HCT116 (cell line): ENCODE measurements around the gene PDK2. TPM values are rescaled to one million over a fixed set of nuclear protein-coding genes. Genes with fewer than 3 reads are reported as not detected.

Experiments
- ATAC-seq: fragments of 200-7000 bp; cut with Tn5 transposase; 2 replicates; pipeline ENCODE4 v1.9.1; 2020; ENCODE audit warnings: mild to moderate bottlenecking, moderate library complexity
- BruUV-seq: library from RNA; stranded (reverse); fragments of 400-500 nt; replicated peaks from 2 replicates; lab custom pipeline; 2021; lab: Mats Ljungman, UMichigan
- CTCF ChIA-PET: fragments of 300-600 bp; sonication (Branson Sonifier 250); formaldehyde crosslinking; loops from one replicate; lab custom pipeline; 2021; ENCODE audit warnings: antibody characterized with exemption; lab: Charles Lee
- POLR2A ChIA-PET: fragments of 300-600, 350-600 bp; sonication (Branson Sonifier 250); formaldehyde crosslinking; loops from one replicate; lab custom pipeline; 2021; ENCODE audit warnings: antibody characterized with exemption; lab: Charles Lee
- RAD21 ChIA-PET, 2 experiments: fragments of 300-600 bp; sonication (Branson Sonifier 250); formaldehyde crosslinking; loops; one replicate each; lab custom pipeline; 2023; ENCODE audit warnings: low total read pairs in 2 of 2; ENCODE audit not compliant: uncharacterized antibody in 2 of 2, unreplicated experiment in 2 of 2, low non-redundant PET in 1 of 2; lab: Charles Lee
- DNase-seq: peaks from one replicate; pipeline ENCODE4 v3.0.0-alpha.2; 2010; ENCODE audit warnings: low read depth, low spot score
- H2AFZ ChIP-seq: fragments of 200-600 bp; shearing (Covaris generic), sonication (generic); 2 replicates; pipeline ENCODE4 v1.6.1; 2017; ENCODE audit warnings: low read depth, mixed run types, mixed read lengths, antibody characterized with exemption, low read length; ENCODE audit not compliant: poor library complexity, severe bottlenecking
- H3K27ac ChIP-seq: 2 replicates; pipeline ENCODE4 v1.5.1; 2012; ENCODE audit warnings: low read depth, low read length
- H3K27me3 ChIP-seq: fragments of 200-600 bp; sonication (generic); 2 replicates; pipeline ENCODE4 v1.6.1; 2016; ENCODE audit warnings: mixed run types, low read length, mixed read lengths; ENCODE audit not compliant: insufficient read depth
- H3K36me3 ChIP-seq, 2 experiments: fragments of 200-500 bp in 1 of 2; fragments of 200-600 bp in 1 of 2; sonication (Bioruptor generic) in 1 of 2; sonication (generic) in 1 of 2; 2 replicates each; pipeline versions ENCODE4 v1.5.1 to v1.6.1; 2014 to 2016; ENCODE audit warnings: low read length in 2 of 2, inconsistent platforms in 1 of 2, mixed read lengths in 1 of 2, mixed run types in 1 of 2; ENCODE audit not compliant: insufficient read depth in 2 of 2, control insufficient read depth in 1 of 2
- H3K4me1 ChIP-seq, 2 experiments: fragments of 200-600 bp in 1 of 2; sonication (generic) in 1 of 2; 2 replicates each; pipeline versions ENCODE4 v1.5.1 to v1.6.1; 2012 to 2017; ENCODE audit warnings: low read length in 2 of 2, inconsistent platforms in 1 of 2, mild to moderate bottlenecking in 1 of 2, mixed read lengths in 1 of 2, mixed run types in 1 of 2, moderate library complexity in 1 of 2; ENCODE audit not compliant: insufficient read depth in 2 of 2, control insufficient read depth in 1 of 2
- H3K4me2 ChIP-seq: fragments of 200-600 bp; sonication (generic); 2 replicates; pipeline ENCODE4 v1.6.1; 2017; ENCODE audit warnings: mixed run types, low read length, mixed read lengths
- H3K4me3 ChIP-seq, 2 experiments: fragments of 200-600 bp in 1 of 2; sonication (generic) in 1 of 2; replicated peaks in 1 of 2; 2 replicates each; pipeline ENCODE4 v1.5.1; 2011 to 2016; ENCODE audit warnings: low read length in 2 of 2, control low read depth in 1 of 2, low read depth in 1 of 2, mild to moderate bottlenecking in 1 of 2, mixed read lengths in 1 of 2, mixed run types in 1 of 2
- H3K79me2 ChIP-seq: fragments of 200-600 bp; sonication (generic); 2 replicates; pipeline ENCODE4 v1.6.1; 2017; ENCODE audit warnings: mild to moderate bottlenecking, mixed run types, low read length, moderate library complexity, mixed read lengths; ENCODE audit not compliant: insufficient read depth
- H3K9ac ChIP-seq: fragments of 200-600 bp; sonication (generic); 2 replicates; pipeline ENCODE4 v1.6.1; 2016; ENCODE audit warnings: low read length, mixed read lengths
- H3K9me2 ChIP-seq: fragments of 200-600 bp; sonication (generic), shearing (Covaris generic); 2 replicates; pipeline ENCODE4 v1.6.1; 2017; ENCODE audit warnings: mixed run types, mild to moderate bottlenecking, moderate library complexity; ENCODE audit not compliant: insufficient read depth
- H3K9me3 ChIP-seq, 2 experiments: fragments of 200-500 bp in 1 of 2; fragments of 200-600 bp in 1 of 2; sonication (Bioruptor generic) in 1 of 2; sonication (generic) in 1 of 2; 2 replicates each; pipeline ENCODE4 v1.6.1; 2014 to 2017; ENCODE audit warnings: low read length in 2 of 2, mixed read lengths in 2 of 2, inconsistent platforms in 1 of 2, low read depth in 1 of 2, mild to moderate bottlenecking in 1 of 2, mixed run types in 1 of 2, moderate library complexity in 1 of 2; ENCODE audit not compliant: control insufficient read depth in 1 of 2, insufficient read depth in 1 of 2
- H4K20me1 ChIP-seq: fragments of 200-600 bp; sonication (generic), shearing (Covaris generic); 2 replicates; pipeline ENCODE4 v1.6.1; 2017; ENCODE audit warnings: mixed run types, mild to moderate bottlenecking, moderate library complexity; ENCODE audit not compliant: insufficient read depth
- ATF3 ChIP-seq: IDR thresholded peaks from 2 replicates; pipeline ENCODE4 v1.6.1; 2012
- EGR1 ChIP-seq: IDR thresholded peaks from 2 replicates; pipeline ENCODE4 v1.6.1; 2012; ENCODE audit warnings: low read depth
- ELF1 ChIP-seq: IDR thresholded peaks from 2 replicates; pipeline ENCODE4 v1.6.1; 2012; ENCODE audit warnings: low read depth, borderline replicate concordance
- EZH2 ChIP-seq: fragments of 200-600 bp; sonication (generic); IDR thresholded peaks from 2 replicates; pipeline ENCODE4 v1.6.1; 2017; ENCODE audit warnings: antibody characterized with exemption, mixed run types
- FOSL1 ChIP-seq: IDR thresholded peaks from 2 replicates; pipeline ENCODE4 v1.6.1; 2012; ENCODE audit warnings: low read depth
- POLR2A ChIP-seq: IDR thresholded peaks from 2 replicates; pipeline ENCODE4 v1.7.0; 2011; ENCODE audit warnings: borderline replicate concordance; ENCODE audit not compliant: insufficient read depth, insufficient read length; ENCODE audit errors: extremely low read depth
- POLR2AphosphoS5 ChIP-seq: IDR thresholded peaks from 2 replicates; pipeline ENCODE4 v1.6.1; 2011; ENCODE audit warnings: mild to moderate bottlenecking, low read depth, low read length, moderate library complexity
- SIN3A ChIP-seq: IDR thresholded peaks from 2 replicates; pipeline ENCODE4 v1.6.1; 2012; ENCODE audit warnings: low read depth
- YY1 ChIP-seq: IDR thresholded peaks from 2 replicates; pipeline ENCODE4 v1.6.1; 2011; ENCODE audit warnings: low read length, low read depth, moderate library complexity, mild to moderate bottlenecking; ENCODE audit not compliant: insufficient replicate concordance; ENCODE audit errors: extremely low read depth
- ZBTB33 ChIP-seq: IDR thresholded peaks from 2 replicates; pipeline ENCODE4 v1.6.1; 2011; ENCODE audit warnings: mild to moderate bottlenecking, low read length, moderate library complexity; ENCODE audit not compliant: insufficient replicate concordance; ENCODE audit errors: extremely low read depth
- ZFX ChIP-seq: fragments of 450-650 bp; IDR thresholded peaks from 2 replicates; pipeline ENCODE4 v1.6.1; 2017
- ZNF274 ChIP-seq: fragments of 200-500 bp; sonication (Bioruptor generic); IDR thresholded peaks from 2 replicates; pipeline ENCODE4 v1.6.1; 2014; ENCODE audit warnings: mild to moderate bottlenecking, low read depth, low read length, inconsistent platforms
- intact Hi-C: fragments of 100-400 bp; cut with micrococcal nuclease; formaldehyde crosslinking; loops from 2 replicates; pipeline ENCODE4 v1.10.0; 2022
- total RNA-seq: library from RNA; stranded (reverse); gene quantifications from one replicate; pipeline ENCODE4 v1.2.1, GENCODE V29; 2021; ENCODE audit not compliant: unreplicated experiment

Gene PDK2
- total RNA-seq, 1 experiment from 2014 or later, result 39.1 TPM

- Histone ChIP-seq H3K9me2 (no peaks in the 10 kb centered on the region), H2AFZ (no peak overlapping the region), H3K4me2 (no peak overlapping the region), H3K27me3 (no peaks in the 10 kb centered on the region), H3K9me3 (no peaks in the 10 kb centered on the region), H3K27ac (no peak overlapping the region), H3K36me3 (peaks cover 0 to 5% of the 10 kb centered on the region in 2 experiments; a peak in 1 of 4 replicates), H3K9ac (no peak overlapping the region), H3K4me3 (no peak overlapping the region), H3K4me1 (peaks cover 22 to 30% of the 10 kb centered on the region in 2 experiments), H4K20me1 (no peaks in the 10 kb centered on the region), H3K79me2 (no peaks in the 10 kb centered on the region)
- CTCF ChIA-PET, result no interaction called here
- ATAC-seq (no peak), DNase-seq (no peak)
- BruUV-seq, result no TSS peak
- POLR2A ChIA-PET, result interaction anchor here (1.5 kb wide), 1 partner anchor 13 kb away, joined by 3 read pairs; no protein-coding TSS in a partner anchor
- RAD21 ChIA-PET, result no interaction called here
- no peak for TF ChIP-seq FOSL1
- TF ChIP-seq SIN3A, result no peak
- TF ChIP-seq ATF3, result no peak
- TF ChIP-seq ZBTB33, result no peak
- TF ChIP-seq POLR2A, result no peak
- no peak for TF ChIP-seq ZNF274
- TF ChIP-seq EGR1, result no peak
- TF ChIP-seq ZFX, result no peak
- TF ChIP-seq YY1, result no peak
- TF ChIP-seq POLR2AphosphoS5, result no peak
- no peak for TF ChIP-seq EZH2
- TF ChIP-seq ELF1, result no peak
- intact Hi-C loops, result no loop called here
Measured at GRCh38 chr17:50105811-50106210, 10.7 kb downstream of the PDK2 start.
